ENCODE measurements around the gene ERMAP. TPM values are rescaled to one million over a fixed set of nuclear protein-coding genes. Genes with fewer than 3 reads are reported as not detected.

The ERMAP gene
- total and polyA plus RNA-seq, 8 donors: 13.8 to 31.6 (median 29.0) TPM

DNA sequence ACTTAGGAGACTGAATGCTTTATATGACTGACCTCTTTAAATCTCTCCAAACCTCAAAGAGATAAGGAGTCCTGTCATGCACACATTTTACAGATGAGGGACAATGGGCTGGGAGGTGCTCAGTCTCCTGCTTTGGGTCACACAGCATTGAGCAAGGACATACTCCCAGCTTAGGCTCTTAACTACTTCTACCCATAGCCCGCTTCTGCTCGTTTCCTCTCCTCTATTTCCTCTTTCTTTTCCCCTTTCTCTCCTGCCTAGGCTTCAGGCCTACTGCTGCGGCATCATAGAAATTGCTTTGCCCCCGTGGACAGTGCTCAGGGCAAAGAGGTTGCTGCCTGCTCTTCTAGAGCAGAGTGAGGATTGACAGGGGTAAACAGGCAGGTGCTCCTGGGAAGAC lies 17.1 kb downstream of the ERMAP start:
- Histone ChIP-seq H3K27me3 (no peaks in the 10 kb centered on the region), H3K27ac (no peak overlapping the region), H3K4me1 (peaks cover 0 to 13% of the 10 kb centered on the region in 2 donors), H3K9me3 (no peaks in the 10 kb centered on the region), H3K36me3 (peaks cover 0 to 22% of the 10 kb centered on the region in 2 donors), H3K4me3 (no peak overlapping the region)
- peak; percentile 48 for ATAC-seq
- TF ChIP-seq, protein P1, sequence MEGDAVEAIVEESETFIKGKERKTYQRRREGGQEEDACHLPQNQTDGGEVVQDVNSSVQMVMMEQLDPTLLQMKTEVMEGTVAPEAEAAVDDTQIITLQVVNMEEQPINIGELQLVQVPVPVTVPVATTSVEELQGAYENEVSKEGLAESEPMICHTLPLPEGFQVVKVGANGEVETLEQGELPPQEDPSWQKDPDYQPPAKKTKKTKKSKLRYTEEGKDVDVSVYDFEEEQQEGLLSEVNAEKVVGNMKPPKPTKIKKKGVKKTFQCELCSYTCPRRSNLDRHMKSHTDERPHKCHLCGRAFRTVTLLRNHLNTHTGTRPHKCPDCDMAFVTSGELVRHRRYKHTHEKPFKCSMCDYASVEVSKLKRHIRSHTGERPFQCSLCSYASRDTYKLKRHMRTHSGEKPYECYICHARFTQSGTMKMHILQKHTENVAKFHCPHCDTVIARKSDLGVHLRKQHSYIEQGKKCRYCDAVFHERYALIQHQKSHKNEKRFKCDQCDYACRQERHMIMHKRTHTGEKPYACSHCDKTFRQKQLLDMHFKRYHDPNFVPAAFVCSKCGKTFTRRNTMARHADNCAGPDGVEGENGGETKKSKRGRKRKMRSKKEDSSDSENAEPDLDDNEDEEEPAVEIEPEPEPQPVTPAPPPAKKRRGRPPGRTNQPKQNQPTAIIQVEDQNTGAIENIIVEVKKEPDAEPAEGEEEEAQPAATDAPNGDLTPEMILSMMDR (IDR thresholded peaks at IDR 0.05): no peak
- DNase-seq: no peak
- intact Hi-C loops (cut with DNase I): no loop called here

DNA sequence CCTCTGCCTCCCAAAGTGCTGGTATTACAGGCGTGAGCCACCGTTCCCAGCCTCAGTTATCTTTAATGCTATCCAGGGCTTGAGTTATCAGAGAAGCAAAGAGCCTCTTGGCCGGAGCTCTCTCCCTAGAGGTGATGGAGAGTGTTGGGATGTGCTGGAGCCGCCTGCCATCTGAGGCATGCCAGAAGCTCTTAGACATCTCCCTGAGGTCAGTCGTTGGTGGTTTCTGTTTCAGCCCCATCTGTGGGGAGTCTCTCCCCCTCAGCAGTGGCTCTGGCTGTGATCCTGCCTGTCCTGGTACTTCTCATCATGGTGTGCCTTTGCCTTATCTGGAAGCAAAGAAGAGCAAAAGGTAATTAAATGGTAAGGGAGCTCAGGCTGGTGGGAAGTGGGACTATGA lies 17.9 kb downstream of the ERMAP start:
- ATAC-seq: no peak
- TF ChIP-seq, protein P1 (IDR thresholded peaks at IDR 0.05): no peak
- Histone ChIP-seq H3K4me3 (no peak overlapping the region), H3K36me3 (peaks cover 0 to 22% of the 10 kb centered on the region in 2 donors), H3K4me1 (peaks cover 0 to 13% of the 10 kb centered on the region in 2 donors), H3K27me3 (no peaks in the 10 kb centered on the region), H3K9me3 (no peaks in the 10 kb centered on the region), H3K27ac (no peak overlapping the region)
- no peak for DNase-seq
- intact Hi-C loops (cut with DNase I): no loop called here

DNA sequence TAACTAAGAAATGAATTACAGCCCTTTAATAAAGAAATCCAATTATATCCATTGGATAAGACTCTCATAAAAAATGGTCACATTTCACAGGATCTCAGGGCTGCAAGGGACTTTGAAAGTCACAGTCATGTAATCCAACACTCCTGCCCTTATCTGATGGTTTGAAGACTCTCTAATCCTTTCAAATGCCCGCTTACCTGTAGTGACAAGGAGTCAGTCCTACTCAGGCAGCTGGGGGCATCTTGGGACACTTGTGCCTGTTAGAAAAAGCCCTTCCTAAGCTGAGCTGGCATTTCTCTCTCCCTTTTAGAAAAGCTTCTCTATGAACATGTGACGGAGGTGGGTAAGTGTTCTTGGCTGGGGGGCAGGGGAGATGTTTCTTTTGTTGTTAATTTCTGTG lies 18.5 kb downstream of the ERMAP start:
- no peak for ATAC-seq
- no peak overlapping the region for H3K27ac ChIP-seq
- no peak overlapping the region for H3K4me3 ChIP-seq
- no peaks in the 10 kb centered on the region for H3K27me3 ChIP-seq
- H3K4me1 ChIP-seq: peaks cover 0 to 13% of the 10 kb centered on the region in 2 donors
- H3K9me3 ChIP-seq: no peaks in the 10 kb centered on the region
- intact Hi-C loops (cut with DNase I): no loop called here
- peaks cover 0 to 18% of the 10 kb centered on the region in 2 donors for H3K36me3 ChIP-seq
- TF ChIP-seq, protein P1 (IDR thresholded peaks at IDR 0.05): no peak
- no peak for DNase-seq

DNA sequence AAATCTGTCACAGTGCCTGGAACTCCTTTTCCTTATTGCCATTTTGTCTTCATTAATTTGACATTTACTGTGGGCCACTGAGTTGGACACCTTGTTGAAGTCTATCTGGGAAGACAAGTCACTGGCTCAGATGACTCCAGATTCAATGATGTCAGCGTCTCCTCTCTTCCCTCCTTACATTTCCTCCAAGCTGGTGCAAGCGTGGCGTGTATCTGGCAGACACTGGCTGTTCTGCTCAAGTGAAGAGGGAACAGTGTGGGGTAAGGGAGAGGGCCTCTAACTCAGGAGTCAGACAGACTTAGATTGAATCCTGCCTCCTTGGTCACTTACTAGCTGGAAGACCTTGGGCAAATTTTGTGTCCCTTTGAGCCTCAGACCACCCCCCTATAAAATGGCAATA lies 20.8 kb downstream of the ERMAP start:
- TF ChIP-seq, protein P1 (IDR thresholded peaks at IDR 0.05): no peak
- H3K27me3 ChIP-seq: no peaks in the 10 kb centered on the region
- peaks cover 0 to 17% of the 10 kb centered on the region in 2 donors for H3K36me3 ChIP-seq
- peak; percentile 49 for ATAC-seq
- H3K4me3 ChIP-seq: no peak overlapping the region
- DNase-seq: no peak
- H3K9me3 ChIP-seq: no peaks in the 10 kb centered on the region
- no peak overlapping the region for H3K27ac ChIP-seq
- H3K4me1 ChIP-seq: peaks cover 0 to 13% of the 10 kb centered on the region in 2 donors
- intact Hi-C loops (cut with DNase I): no loop called here

DNA sequence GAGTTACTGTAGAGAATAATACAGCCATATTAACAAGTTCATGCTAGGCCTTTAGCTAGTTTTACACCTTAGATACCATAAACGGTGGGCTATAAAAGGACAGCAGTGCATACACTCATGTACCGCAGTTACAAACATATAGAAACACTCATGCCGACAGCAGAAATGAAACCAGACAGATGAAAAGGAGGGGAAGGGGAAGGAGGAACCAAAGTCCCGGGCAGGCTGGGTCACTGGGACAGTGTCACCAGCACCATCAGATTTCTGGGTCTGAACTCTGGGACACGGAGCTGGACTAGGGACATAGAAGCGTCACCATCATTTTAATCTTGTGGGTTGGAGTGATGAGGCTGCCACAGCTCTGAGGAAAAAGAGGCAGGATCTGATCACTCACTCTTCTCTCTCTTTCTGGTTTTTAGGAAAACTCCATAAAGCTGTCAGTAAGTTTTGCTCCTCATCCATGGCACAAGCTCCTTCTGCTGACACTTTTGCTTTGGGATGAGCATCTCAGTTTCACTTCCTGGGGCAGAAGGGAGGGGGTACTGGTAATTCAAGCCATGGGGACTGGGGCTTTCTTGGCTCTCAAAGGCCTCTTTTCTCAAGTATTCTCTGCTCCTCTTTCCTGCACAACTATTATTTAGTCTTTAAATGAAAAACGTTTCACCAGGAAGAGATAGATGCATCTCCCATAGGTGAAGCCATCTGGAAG lies 21.7 kb downstream of the ERMAP start:
- Histone ChIP-seq H3K36me3 (peaks cover 0 to 25% of the 10 kb centered on the region in 2 donors), H3K4me1 (peaks cover 0 to 13% of the 10 kb centered on the region in 2 donors), H3K27me3 (no peaks in the 10 kb centered on the region), H3K9me3 (no peaks in the 10 kb centered on the region), H3K4me3 (no peak overlapping the region), H3K27ac (peak overlapping the region in 1 of 2 donors; percentile 46)
- TF ChIP-seq, protein P1 (IDR thresholded peaks at IDR 0.05): no peak
- ATAC-seq (peak; percentile 68), DNase-seq (no peak)
- intact Hi-C loops (cut with DNase I): no loop called here
